ENCODE data around the gene RBBP4. TPM values are rescaled to one million over a fixed set of nuclear protein-coding genes. Genes with fewer than 3 reads are reported as not detected.

The RBBP4 gene
- total RNA-seq, 8 experiments from 2014 or later: 74.6 to 407 (median 198) TPM

DNA sequence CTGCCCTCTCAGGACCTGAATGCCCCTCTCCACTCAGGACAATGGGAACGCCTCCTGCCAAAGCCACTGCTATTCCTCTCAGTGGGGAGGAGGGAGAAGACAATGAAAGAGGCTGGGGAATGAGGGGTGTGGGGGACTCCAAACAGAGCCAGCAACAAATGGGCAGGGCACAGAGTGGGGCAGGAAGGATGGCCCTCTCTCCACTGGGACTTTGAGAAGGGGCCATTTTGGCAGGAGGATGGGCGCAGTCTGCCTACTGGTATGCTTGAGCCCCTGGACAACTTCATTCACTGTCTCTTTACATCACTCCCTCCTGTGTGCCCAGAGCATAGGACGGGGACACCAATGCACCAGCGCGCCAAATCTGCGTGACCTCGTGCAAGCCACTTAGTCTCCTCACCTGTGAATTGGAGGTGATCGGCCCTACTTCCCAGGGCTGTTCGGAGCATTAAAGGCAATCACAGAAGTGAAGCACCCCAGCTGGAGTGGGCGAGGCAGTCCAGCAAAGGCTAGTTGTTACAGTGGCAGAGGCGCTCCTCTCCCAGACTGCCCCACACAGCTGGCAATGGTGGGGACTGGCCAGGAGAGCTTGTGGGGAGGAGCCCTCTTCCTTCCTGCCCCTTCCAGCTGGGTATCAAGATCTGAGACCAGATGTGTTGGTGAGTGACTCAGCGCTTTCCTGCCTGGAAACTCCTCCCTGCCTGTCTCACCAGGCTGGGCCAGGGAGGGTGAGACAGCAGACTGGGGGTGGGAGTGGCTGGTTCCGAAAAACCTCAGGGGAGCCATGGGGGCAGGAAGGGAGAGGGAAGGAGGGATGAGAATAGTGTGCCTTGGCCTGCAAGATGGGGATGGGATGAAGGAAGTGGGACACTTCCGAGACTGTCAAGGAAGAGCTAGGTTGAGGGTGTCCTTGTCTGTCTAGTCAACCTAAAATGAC, 73.9 kb downstream of the RBBP4 start:
- in situ Hi-C loops (cut with MboI; ENCODE audit: low pct_unique_long_range_greater_than_20kb in 2 of 9, low sequenced_read_pairs in 9 of 9, unreplicated experiment in 9 of 9): loop anchor here in 1 of 9 experiments (25.0 kb wide), 1 partner anchor 137 kb away; the partner anchor contains the start of gene FNDC5
- Histone ChIP-seq H3K27ac (no peak overlapping the region), H3K4me1 (replicated peaks in 1 of 2) (peaks cover 9 to 12% of the 10 kb centered on the region in 2 donors), H3K4me3 (no peak overlapping the region)
- ATAC-seq (replicated peaks in 6 of 8): peak; percentile 75 to 97 (median 87)
- whole genome bisulfite sequencing, 10 experiments: 33 to 97% (median 91%) methylated on average over 1 to 10 of the region's 14 CpGs; no CpG with 5 or more reads in 2 of the 10 experiments

GRCh38 chr1:32725615-32725982, 74.6 kb downstream of the RBBP4 start:
- no peak overlapping the region for H3K27ac ChIP-seq
- H3K4me1 ChIP-seq (replicated peaks in 1 of 2): peaks cover 9 to 12% of the 10 kb centered on the region in 2 donors

DNA sequence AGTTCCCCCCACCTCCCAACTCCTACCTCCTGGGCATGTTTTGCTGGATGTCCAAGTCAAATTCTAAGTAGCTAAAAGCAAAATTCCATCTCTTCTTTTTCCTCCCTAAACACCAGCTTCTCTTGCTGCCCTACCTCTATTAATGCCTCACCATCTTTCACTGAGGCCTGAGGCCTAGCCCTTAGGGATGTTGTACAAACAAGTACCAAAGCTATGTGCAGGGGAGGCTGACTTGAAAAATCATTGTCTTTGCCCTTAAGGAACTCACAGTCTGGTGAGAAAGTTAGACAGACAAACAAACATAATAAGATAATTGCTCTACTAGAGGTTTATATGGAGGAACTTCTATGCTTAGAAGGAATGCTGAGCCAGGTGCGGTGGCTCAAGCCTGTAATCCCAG, 76.9 kb downstream of the RBBP4 start:
- whole genome bisulfite sequencing, 10 experiments: 83 to 100% (median 100%) methylated on average over 1 of the region's 1 CpG; no CpG with 5 or more reads in 5 of the 10 experiments
- ATAC-seq (replicated peaks in 6 of 8): no peak
- no peak overlapping the region for H3K4me3 ChIP-seq
- H3K27ac ChIP-seq: no peak overlapping the region
- H3K4me1 ChIP-seq (replicated peaks in 1 of 2): peaks cover 0 to 14% of the 10 kb centered on the region in 2 donors
- in situ Hi-C loops (cut with MboI; ENCODE audit: low pct_unique_long_range_greater_than_20kb in 2 of 9, low sequenced_read_pairs in 9 of 9, unreplicated experiment in 9 of 9): no loop called here

More at GRCh38 chr1:32725615-32725982, 74.6 kb downstream of the RBBP4 start:
- in situ Hi-C loops (cut with MboI; ENCODE audit: low pct_unique_long_range_greater_than_20kb in 2 of 9, low sequenced_read_pairs in 9 of 9, unreplicated experiment in 9 of 9): no loop called here
- no peak overlapping the region for H3K4me3 ChIP-seq
- ATAC-seq (replicated peaks in 6 of 8): no peak
- WGBS, 10 experiments: 67 to 100% (median 85%) methylated on average over 1 to 3 of the region's 3 CpGs; no CpG with 5 or more reads in 4 of the 10 experiments

DNA sequence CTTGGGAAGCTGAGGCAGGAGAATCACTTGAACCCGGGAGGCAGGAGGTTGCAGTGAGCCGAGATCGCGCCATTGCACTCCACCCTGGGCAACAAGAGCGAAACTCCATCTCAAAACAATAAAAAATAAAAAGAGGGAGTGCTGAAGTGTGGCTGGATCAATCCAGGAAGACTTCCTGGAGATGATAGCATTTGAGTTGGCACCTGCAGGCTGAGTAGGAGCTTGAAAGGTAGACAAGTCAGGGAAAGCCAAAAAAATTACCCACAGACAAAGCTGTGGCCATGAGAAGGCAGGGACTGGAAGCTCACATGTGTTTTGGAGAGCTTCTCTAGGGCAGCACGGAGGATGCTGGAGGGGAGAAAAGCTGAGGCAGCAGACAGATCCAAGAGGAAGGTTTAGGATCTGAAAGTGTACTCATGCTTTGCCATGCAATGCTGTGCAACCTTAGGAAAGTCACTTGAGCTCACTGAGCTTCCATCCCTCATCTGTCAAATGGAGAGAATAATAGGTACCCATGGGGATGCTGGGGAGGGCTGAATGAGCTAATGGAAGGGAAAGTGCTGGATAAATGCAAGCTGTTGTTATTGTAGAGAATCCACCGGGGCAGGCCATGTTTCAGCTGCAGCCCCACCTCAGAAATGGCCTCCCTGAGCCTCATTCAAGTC, 77.5 kb downstream of the RBBP4 start:
- in situ Hi-C loops (cut with MboI; ENCODE audit: low pct_unique_long_range_greater_than_20kb in 2 of 9, low sequenced_read_pairs in 9 of 9, unreplicated experiment in 9 of 9): no loop called here
- ATAC-seq (replicated peaks in 6 of 8): no peak

DNA sequence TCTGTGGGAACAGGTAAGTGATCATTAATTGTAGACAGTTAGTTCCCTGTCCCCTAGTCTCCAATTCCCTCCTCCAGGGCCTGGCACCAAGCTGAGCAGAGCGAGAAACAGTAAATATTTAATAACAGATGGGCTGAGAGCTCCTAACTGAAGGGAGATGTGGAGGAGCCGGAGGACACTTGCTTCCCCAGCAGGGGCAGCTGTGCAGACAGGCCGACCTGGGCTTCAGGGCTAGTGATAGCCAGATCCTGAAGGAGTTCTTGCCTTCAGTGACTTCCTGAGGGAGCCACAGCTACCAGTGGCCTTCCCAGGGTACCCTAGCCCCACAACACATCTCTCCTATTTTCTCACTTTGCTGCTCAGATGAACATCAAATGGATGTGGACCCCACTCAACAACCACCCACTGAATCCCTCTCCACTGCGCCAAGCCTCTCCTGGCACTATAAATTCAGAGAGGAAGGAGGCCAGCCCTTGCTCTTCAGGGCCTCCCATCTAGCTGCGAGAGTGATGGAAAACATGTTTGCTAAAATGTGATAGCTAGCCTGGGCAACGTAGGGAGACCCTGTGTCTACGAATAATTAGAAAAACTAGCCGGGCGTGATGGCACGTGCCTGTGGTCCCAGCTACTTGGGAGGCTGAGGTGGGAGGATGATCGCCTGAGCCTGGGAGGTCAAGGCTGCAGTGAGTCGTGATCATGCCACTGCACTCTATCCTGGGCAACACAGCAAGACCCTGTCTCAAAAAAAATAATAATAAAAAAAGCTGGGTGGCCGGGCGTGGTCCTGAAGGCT, 78.4 kb downstream of the RBBP4 start:
- Histone ChIP-seq H3K4me1 (replicated peaks in 1 of 2) (peaks cover 10 to 26% of the 10 kb centered on the region in 2 donors), H3K4me3 (no peak overlapping the region), H3K27ac (no peak overlapping the region)
- in situ Hi-C loops (cut with MboI; ENCODE audit: low pct_unique_long_range_greater_than_20kb in 2 of 9, low sequenced_read_pairs in 9 of 9, unreplicated experiment in 9 of 9): no loop called here
- WGBS, 10 experiments: 57 to 96% (median 77%) methylated on average over 1 to 10 of the region's 14 CpGs; no CpG with 5 or more reads in 1 of the 10 experiments
- ATAC-seq (replicated peaks in 6 of 8): no peak

More for the DNA sequence above, 77.5 kb downstream of the RBBP4 start:
- no peak overlapping the region for H3K4me3 ChIP-seq
- H3K4me1 ChIP-seq (replicated peaks in 1 of 2): peaks cover 2 to 18% of the 10 kb centered on the region in 2 donors
- WGBS, 10 experiments: 80 to 100% (median 89%) methylated on average over 1 to 7 of the region's 7 CpGs; no CpG with 5 or more reads in 2 of the 10 experiments
- no peak overlapping the region for H3K27ac ChIP-seq

DNA sequence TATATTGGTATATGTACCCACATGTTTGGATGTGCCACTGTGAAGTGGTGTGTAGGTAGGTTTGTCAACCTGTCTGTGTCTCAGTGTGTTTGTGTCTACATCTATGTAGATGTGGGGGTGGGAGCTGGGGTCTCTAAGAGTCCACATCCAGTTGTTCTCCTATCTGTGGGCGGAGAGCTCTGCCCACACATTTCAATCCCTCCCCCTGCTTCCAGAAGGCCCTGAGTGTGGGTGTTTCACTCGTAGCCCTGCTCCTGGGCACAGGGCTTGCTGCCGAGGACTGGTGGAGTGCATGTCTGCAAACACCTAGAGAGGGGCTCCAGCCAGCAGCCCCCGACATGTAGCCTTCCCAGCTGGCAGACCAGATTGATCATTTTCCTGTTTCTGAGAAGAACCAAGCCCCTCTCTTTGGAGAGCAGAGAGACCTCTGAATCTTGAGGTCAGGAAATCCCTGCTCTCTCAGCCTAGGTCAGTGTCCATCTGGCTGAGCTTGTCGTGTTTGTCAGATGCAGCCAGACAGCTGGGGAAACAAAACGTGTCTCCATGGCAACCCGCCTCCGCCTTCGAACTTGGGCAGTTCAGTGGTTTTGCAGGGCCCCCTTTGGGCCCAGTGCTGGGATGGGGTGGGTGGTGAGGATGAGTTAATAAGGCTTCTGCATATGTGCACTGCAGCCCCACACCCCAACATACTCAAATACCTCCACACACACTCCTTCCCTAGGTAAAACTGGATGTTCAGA, 82.7 kb downstream of the RBBP4 start:
- H3K27ac ChIP-seq: peak overlapping the region in 1 of 2 donors; percentile 4
- in situ Hi-C loops (cut with MboI; ENCODE audit: low pct_unique_long_range_greater_than_20kb in 2 of 9, low sequenced_read_pairs in 9 of 9, unreplicated experiment in 9 of 9): no loop called here
- peaks cover 10 to 24% of the 10 kb centered on the region in 2 donors for H3K4me1 ChIP-seq (replicated peaks in 1 of 2)
- ATAC-seq (replicated peaks in 6 of 8): peak in 6 of 8 experiments; percentile 74 to 85 (median 80)
- H3K4me3 ChIP-seq: no peak overlapping the region
- 8 to 86% (median 39%) methylated on average over 2 to 7 of the region's 9 CpGs; no CpG with 5 or more reads in 6 of the 10 experiments for WGBS, 10 experiments

Other genes with a start within 250 kb of the RBBP4 start
- 1 to 10 TPM in 5 of 8 experiments, under 1 TPM in 3; under 0.01 to 5.9 (median 2.8) TPM for gene ZBTB8B, start 186.1 kb upstream of the RBBP4 start, total RNA-seq
- 10 to 100 TPM in 5 of 8 experiments, 1 to 10 TPM in 3; 1.5 to 18.2 (median 14.3) TPM for gene ZBTB8A, start 111.8 kb upstream of the RBBP4 start, total RNA-seq
- gene ZBTB8OS, start 658 bp upstream of the RBBP4 start, total RNA-seq: 10 to 100 TPM; 38.2 to 93.8 (median 52.5) TPM
- gene SYNC, start 51.6 kb downstream of the RBBP4 start, total RNA-seq: 10 to 100 TPM in 1 of 8 experiments, 1 to 10 TPM in 2, under 1 TPM in 5; 0.24 to 26.0 (median 0.49) TPM
- 100 to 1,000 TPM; 108 to 311 (median 190) TPM for gene YARS1, start 166.2 kb downstream of the RBBP4 start, total RNA-seq
- 10 to 100 TPM; 20.3 to 57.0 (median 32.9) TPM for gene S100PBP, start 166.4 kb downstream of the RBBP4 start, total RNA-seq
- gene FNDC5, start 219.7 kb downstream of the RBBP4 start, total RNA-seq: 100 to 1,000 TPM in 1 of 8 experiments, 10 to 100 TPM in 4, 1 to 10 TPM in 3; 1.0 to 297 (median 49.6) TPM
- gene HPCA, start 235.3 kb downstream of the RBBP4 start, total RNA-seq: 10 to 100 TPM in 4 of 8 experiments, 1 to 10 TPM in 2, under 1 TPM in 2; 0.54 to 22.3 (median 9.0) TPM